PC-3 (cell line): ENCODE measurements around the gene MKI67. TPM values are rescaled to one million over a fixed set of nuclear protein-coding genes. Genes with fewer than 3 reads are reported as not detected.

Source experiments
- ATAC-seq: fragments of 200-7000 bp; cut with Tn5 transposase; 2 replicates; pipeline ENCODE4 v1.9.1; 2020; ENCODE audit warnings: mild to moderate bottlenecking, moderate library complexity
- BruUV-seq: library from RNA; stranded (reverse); fragments of 400-500 nt; replicated peaks from 2 replicates; lab custom pipeline; 2021; lab: Mats Ljungman, UMichigan
- CTCF ChIA-PET: fragments of 300-600 bp; sonication (Branson Sonifier 250); formaldehyde crosslinking; loops from one replicate; lab custom pipeline; 2022; ENCODE audit warnings: antibody characterized with exemption; lab: Charles Lee
- POLR2A ChIA-PET: fragments of 300-600 bp; sonication (Branson Sonifier 250); formaldehyde crosslinking; loops from one replicate; lab custom pipeline; 2022; ENCODE audit warnings: antibody characterized with exemption; ENCODE audit not compliant: unreplicated experiment; lab: Charles Lee
- DNase-seq: peaks from one replicate; pipeline ENCODE4 v3.0.0-alpha.2; 2015
- H2AFZ ChIP-seq: fragments of 300-600 bp; sonication (generic); 2 replicates; pipeline ENCODE4 v1.6.0; 2016; ENCODE audit warnings: antibody characterized with exemption, low read length
- H3F3A ChIP-seq: fragments of 300-600 bp; sonication (generic); one replicate; pipeline ENCODE4 v1.6.0; 2017; ENCODE audit warnings: antibody characterized with exemption, low read length, control low read depth, mild to moderate bottlenecking; ENCODE audit not compliant: unreplicated experiment
- H3K27ac ChIP-seq: fragments of 300-600 bp; sonication (generic); 2 replicates; pipeline ENCODE4 v1.5.1; 2016; ENCODE audit warnings: mild to moderate bottlenecking, low read length
- H3K27me3 ChIP-seq: fragments of 300-600 bp; sonication (generic); 2 replicates; pipeline ENCODE4 v1.6.1; 2016; ENCODE audit warnings: low read length, mixed read lengths
- H3K36me3 ChIP-seq: fragments of 300-600 bp; sonication (generic); 2 replicates; pipeline ENCODE4 v1.6.1; 2016; ENCODE audit warnings: low read depth, mixed run types, low read length, mixed read lengths
- H3K4me1 ChIP-seq: fragments of 300-600 bp; sonication (generic); 2 replicates; pipeline ENCODE4 v1.5.1; 2016; ENCODE audit warnings: low read length; ENCODE audit not compliant: insufficient read depth
- H3K4me2 ChIP-seq: fragments of 300-600 bp; sonication (generic); 2 replicates; pipeline ENCODE4 v1.6.0; 2016; ENCODE audit warnings: low read length
- H3K4me3 ChIP-seq: fragments of 300-600 bp; sonication (generic); 2 replicates; pipeline ENCODE4 v1.5.1; 2016; ENCODE audit warnings: mild to moderate bottlenecking, low read length, mixed read lengths
- H3K79me2 ChIP-seq: fragments of 300-600 bp; sonication (generic); 2 replicates; pipeline ENCODE4 v1.6.1; 2017; ENCODE audit warnings: low read length, mixed read lengths
- H3K9ac ChIP-seq: fragments of 300-600 bp; sonication (generic); 2 replicates; pipeline ENCODE4 v1.6.0; 2016; ENCODE audit warnings: mild to moderate bottlenecking, low read length
- H3K9me2 ChIP-seq: fragments of 300-600 bp; sonication (generic); replicated peaks from 2 replicates; pipeline ENCODE4 v1.6.1; 2016; ENCODE audit warnings: mixed run types, low read length, mixed read lengths
- H3K9me3 ChIP-seq: fragments of 300-600 bp; sonication (generic); 2 replicates; pipeline ENCODE4 v1.6.1; 2016; ENCODE audit warnings: low read length, mixed read lengths
- H4K20me1 ChIP-seq: fragments of 300-600 bp; sonication (generic); 2 replicates; pipeline ENCODE4 v1.6.1; 2016; ENCODE audit warnings: low read length, mixed read lengths
- EZH2 ChIP-seq: fragments of 300-600 bp; sonication (generic); IDR thresholded peaks from one replicate; pipeline ENCODE4 v1.6.1; 2017; ENCODE audit warnings: antibody characterized with exemption, mild to moderate bottlenecking, low read length; ENCODE audit not compliant: unreplicated experiment
- EZH2phosphoT487 ChIP-seq: fragments of 300-600 bp; sonication (generic); IDR thresholded peaks from 2 replicates; pipeline ENCODE4 v1.6.1; 2018; ENCODE audit warnings: mild to moderate bottlenecking, antibody characterized with exemption, low read length, borderline replicate concordance
- intact Hi-C: fragments of 100-400 bp; cut with micrococcal nuclease; formaldehyde crosslinking; loops from 2 replicates; pipeline ENCODE4 v1.9.0; 2023
- total RNA-seq: library from RNA; depleted of rRNA; stranded (reverse); fragments of >200 nt; gene quantifications from 2 replicates; pipeline ENCODE4 v1.2.3, GENCODE V29; 2014
- TF ChIP-seq, protein P1 (sequence below): fragments of 300-600 bp; sonication (generic); conservative IDR thresholded peaks from 2 replicates; pipeline ENCODE4 v1.5.1; 2017; ENCODE audit warnings: antibody characterized with exemption, low read depth, mild to moderate bottlenecking, low read length

Gene MKI67
- total RNA-seq, 1 experiment from 2014 or later, result 66.0 TPM

DNA sequence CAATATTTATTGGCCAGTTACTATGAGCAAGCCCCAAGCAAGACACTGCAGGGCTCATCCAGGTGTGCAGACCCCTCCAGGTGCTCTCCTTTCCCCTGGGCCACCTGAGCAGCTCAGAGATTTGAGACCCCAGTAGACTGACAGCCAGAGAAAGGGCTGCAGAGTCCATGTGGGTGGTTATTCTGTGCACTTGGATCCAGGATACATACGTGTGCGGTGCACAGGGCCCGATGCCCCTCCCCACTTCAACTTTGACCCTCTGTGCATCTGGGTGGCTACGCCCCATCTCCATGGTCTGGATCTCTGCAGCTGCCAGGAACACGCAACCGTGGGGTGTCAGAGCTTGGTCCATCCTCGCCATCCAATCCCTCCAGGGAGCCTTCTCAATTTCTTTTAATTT lies 72.9 kb downstream of the MKI67 start:
- BruUV-seq, result no TSS peak
- peaks cover 7% of the 10 kb centered on the region for H3K4me1 ChIP-seq
- ChIA-PET CTCF (no interaction called here), POLR2A (no interaction called here)
- no peak overlapping the region for H3K27ac ChIP-seq
- DNase-seq (no peak), ATAC-seq (no peak)
- H2AFZ ChIP-seq, result no peak overlapping the region
- H3F3A ChIP-seq, result no peaks in the 10 kb centered on the region
- no peak overlapping the region for H3K9ac ChIP-seq
- H4K20me1 ChIP-seq, result no peaks in the 10 kb centered on the region
- H3K36me3 ChIP-seq, result no peaks in the 10 kb centered on the region
- no peaks in the 10 kb centered on the region for H3K27me3 ChIP-seq
- H3K4me3 ChIP-seq, result no peak overlapping the region
- no peaks in the 10 kb centered on the region for H3K9me3 ChIP-seq
- intact Hi-C loops, result no loop called here
- TF ChIP-seq, protein P1, sequence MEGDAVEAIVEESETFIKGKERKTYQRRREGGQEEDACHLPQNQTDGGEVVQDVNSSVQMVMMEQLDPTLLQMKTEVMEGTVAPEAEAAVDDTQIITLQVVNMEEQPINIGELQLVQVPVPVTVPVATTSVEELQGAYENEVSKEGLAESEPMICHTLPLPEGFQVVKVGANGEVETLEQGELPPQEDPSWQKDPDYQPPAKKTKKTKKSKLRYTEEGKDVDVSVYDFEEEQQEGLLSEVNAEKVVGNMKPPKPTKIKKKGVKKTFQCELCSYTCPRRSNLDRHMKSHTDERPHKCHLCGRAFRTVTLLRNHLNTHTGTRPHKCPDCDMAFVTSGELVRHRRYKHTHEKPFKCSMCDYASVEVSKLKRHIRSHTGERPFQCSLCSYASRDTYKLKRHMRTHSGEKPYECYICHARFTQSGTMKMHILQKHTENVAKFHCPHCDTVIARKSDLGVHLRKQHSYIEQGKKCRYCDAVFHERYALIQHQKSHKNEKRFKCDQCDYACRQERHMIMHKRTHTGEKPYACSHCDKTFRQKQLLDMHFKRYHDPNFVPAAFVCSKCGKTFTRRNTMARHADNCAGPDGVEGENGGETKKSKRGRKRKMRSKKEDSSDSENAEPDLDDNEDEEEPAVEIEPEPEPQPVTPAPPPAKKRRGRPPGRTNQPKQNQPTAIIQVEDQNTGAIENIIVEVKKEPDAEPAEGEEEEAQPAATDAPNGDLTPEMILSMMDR, result no peak
- TF ChIP-seq EZH2 (no peak), EZH2phosphoT487 (no peak)
- no peaks in the 10 kb centered on the region for H3K9me2 ChIP-seq
- H3K4me2 ChIP-seq, result no peak overlapping the region
- H3K79me2 ChIP-seq, result no peaks in the 10 kb centered on the region

DNA sequence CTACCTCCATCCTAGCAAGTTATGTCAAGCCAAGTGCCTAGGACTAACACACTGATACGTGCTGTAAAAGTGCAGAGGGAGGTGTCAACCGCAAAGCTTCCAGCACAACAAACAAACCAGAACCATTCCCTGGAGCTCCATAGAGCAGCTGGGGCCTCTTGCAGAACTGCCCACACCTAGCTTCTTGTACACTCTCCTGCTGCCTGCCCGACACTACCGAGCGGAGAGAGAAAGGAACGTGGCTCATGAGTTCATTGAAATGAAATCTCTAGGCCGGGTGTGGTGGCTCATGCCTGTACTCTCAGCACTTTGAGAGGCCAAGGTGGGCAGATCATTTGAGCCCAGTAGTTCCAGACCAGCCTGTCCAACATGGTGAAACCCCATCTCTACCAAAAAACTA lies 73.5 kb downstream of the MKI67 start:
- Histone ChIP-seq H3K36me3 (no peaks in the 10 kb centered on the region), H3K4me1 (peaks cover 14% of the 10 kb centered on the region), H3F3A (no peaks in the 10 kb centered on the region), H3K27ac (no peak overlapping the region), H3K79me2 (no peaks in the 10 kb centered on the region), H2AFZ (no peak overlapping the region), H3K4me2 (no peak overlapping the region), H3K9ac (no peak overlapping the region), H3K9me3 (no peaks in the 10 kb centered on the region), H3K9me2 (no peaks in the 10 kb centered on the region), H3K4me3 (no peak overlapping the region), H4K20me1 (no peaks in the 10 kb centered on the region), H3K27me3 (no peaks in the 10 kb centered on the region)
- intact Hi-C loops, result no loop called here
- DNase-seq (no peak), ATAC-seq (no peak)
- ChIA-PET POLR2A (no interaction called here), CTCF (no interaction called here)
- TF ChIP-seq EZH2phosphoT487 (no peak), EZH2 (no peak)
- TF ChIP-seq, protein P1, result no peak
- no TSS peak for BruUV-seq

DNA sequence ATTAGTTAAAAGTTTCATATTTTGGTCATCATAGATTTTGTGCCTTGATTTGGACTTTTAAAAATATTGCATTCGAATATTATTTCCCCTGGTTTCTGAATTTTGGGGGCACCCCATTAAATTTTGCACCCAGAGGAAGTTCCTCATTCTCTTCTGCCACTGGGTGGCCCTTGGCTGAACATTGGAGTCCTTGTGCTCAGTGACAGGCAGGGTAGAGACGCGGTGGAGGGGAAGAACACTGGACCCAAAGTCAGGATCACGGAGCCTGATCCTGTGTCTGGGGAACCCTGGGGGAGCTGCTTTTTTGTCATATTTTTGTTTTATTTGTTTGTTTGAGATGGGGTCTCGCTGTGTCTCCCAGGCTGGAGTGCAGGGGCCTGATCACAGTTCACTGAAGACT lies 74.7 kb downstream of the MKI67 start:
- Histone ChIP-seq H3K9ac (no peak overlapping the region), H2AFZ (no peak overlapping the region), H3K4me3 (no peak overlapping the region), H3K27me3 (no peaks in the 10 kb centered on the region), H3K36me3 (no peaks in the 10 kb centered on the region), H4K20me1 (no peaks in the 10 kb centered on the region), H3K79me2 (no peaks in the 10 kb centered on the region), H3K9me2 (no peaks in the 10 kb centered on the region), H3K4me1 (peaks cover 23% of the 10 kb centered on the region), H3K4me2 (no peak overlapping the region), H3F3A (no peaks in the 10 kb centered on the region), H3K27ac (no peak overlapping the region), H3K9me3 (no peaks in the 10 kb centered on the region)
- DNase-seq (no peak), ATAC-seq (no peak)
- TF ChIP-seq, protein P1, result no peak
- TF ChIP-seq EZH2phosphoT487 (no peak), EZH2 (no peak)
- CTCF ChIA-PET, result no interaction called here
- POLR2A ChIA-PET, result no interaction called here
- BruUV-seq, result no TSS peak
- intact Hi-C loops, result no loop called here
